Measurements from ENCODE around the gene HUWE1. TPM values are rescaled to one million over a fixed set of nuclear protein-coding genes. Genes with fewer than 3 reads are reported as not detected.

HUWE1 gene
- total and polyA plus RNA-seq, 12 donors: 30.8 to 219 (median 189) TPM

DNA sequence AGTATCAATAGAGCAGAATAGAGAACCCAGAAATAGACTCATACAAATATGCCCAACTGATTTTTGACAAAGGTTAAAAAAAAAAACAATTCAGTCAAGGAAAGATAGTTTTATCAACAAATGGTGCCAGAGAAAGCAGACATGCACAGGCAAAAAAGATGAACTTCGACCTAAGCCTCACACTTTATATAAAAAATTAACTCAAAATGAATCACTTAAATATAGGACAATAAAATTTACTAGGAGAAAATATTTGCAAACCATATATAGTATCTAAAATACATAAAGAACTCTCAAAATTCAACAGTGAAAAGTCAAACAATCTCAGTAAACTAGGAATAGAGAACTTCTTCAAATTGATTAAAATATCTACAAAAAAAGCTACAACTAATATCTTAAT lies 29.7 kb downstream of the HUWE1 start:
- TF ChIP-seq, protein P1, sequence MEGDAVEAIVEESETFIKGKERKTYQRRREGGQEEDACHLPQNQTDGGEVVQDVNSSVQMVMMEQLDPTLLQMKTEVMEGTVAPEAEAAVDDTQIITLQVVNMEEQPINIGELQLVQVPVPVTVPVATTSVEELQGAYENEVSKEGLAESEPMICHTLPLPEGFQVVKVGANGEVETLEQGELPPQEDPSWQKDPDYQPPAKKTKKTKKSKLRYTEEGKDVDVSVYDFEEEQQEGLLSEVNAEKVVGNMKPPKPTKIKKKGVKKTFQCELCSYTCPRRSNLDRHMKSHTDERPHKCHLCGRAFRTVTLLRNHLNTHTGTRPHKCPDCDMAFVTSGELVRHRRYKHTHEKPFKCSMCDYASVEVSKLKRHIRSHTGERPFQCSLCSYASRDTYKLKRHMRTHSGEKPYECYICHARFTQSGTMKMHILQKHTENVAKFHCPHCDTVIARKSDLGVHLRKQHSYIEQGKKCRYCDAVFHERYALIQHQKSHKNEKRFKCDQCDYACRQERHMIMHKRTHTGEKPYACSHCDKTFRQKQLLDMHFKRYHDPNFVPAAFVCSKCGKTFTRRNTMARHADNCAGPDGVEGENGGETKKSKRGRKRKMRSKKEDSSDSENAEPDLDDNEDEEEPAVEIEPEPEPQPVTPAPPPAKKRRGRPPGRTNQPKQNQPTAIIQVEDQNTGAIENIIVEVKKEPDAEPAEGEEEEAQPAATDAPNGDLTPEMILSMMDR (IDR thresholded peaks at IDR 0.05): no peak
- WGBS, 2 donors: 86 to 92% methylated on average over 1 of the region's 1 CpG
- H3K4me1 ChIP-seq: peaks cover 0 to 35% (median 10%) of the 10 kb centered on the region in 9 donors
- intact Hi-C loops (cut with DNase I): no loop called here
- no peak overlapping the region for H3K27ac ChIP-seq
- H3K9me3 ChIP-seq: no peaks in the 10 kb centered on the region
- peaks cover 0 to 39% (median 0%) of the 10 kb centered on the region in 9 donors for H3K36me3 ChIP-seq
- ATAC-seq (no peak), DNase-seq (no peak)
- H3K4me3 ChIP-seq: no peak overlapping the region
- peaks cover 0 to 22% (median 0%) of the 10 kb centered on the region in 7 donors for H3K27me3 ChIP-seq

GRCh38 chrX:53654376-53654775 lies 32.1 kb downstream of the HUWE1 start:
- Histone ChIP-seq H3K9me3 (no peaks in the 10 kb centered on the region), H3K4me3 (no peak overlapping the region), H3K27ac (no peak overlapping the region), H3K4me1 (peaks cover 0 to 22% (median 10%) of the 10 kb centered on the region in 9 donors), H3K27me3 (peaks cover 0 to 36% (median 0%) of the 10 kb centered on the region in 7 donors), H3K36me3 (peaks cover 0 to 47% (median 0%) of the 10 kb centered on the region in 9 donors)
- DNase-seq (no peak), ATAC-seq (no peak)
- intact Hi-C loops (cut with DNase I): no loop called here
- WGBS, 2 donors: 62 to 68% methylated on average over 3 of the region's 3 CpGs
- TF ChIP-seq, protein P1 (IDR thresholded peaks at IDR 0.05): no peak

GRCh38 chrX:53644751-53645150 lies 41.8 kb downstream of the HUWE1 start:
- peaks cover 0 to 21% (median 0%) of the 10 kb centered on the region in 7 donors for H3K27me3 ChIP-seq
- no peaks in the 10 kb centered on the region for H3K9me3 ChIP-seq
- H3K4me1 ChIP-seq: no peaks in the 10 kb centered on the region
- no peak overlapping the region for H3K27ac ChIP-seq
- WGBS, 2 donors: 87 to 95% methylated on average over 3 of the region's 3 CpGs
- H3K36me3 ChIP-seq: peaks cover 0 to 100% (median 35%) of the 10 kb centered on the region in 9 donors
- TF ChIP-seq, protein P1 (IDR thresholded peaks at IDR 0.05): no peak
- no peak overlapping the region for H3K4me3 ChIP-seq
- intact Hi-C loops (cut with DNase I): no loop called here
- ATAC-seq: no peak
- DNase-seq: no peak

DNA sequence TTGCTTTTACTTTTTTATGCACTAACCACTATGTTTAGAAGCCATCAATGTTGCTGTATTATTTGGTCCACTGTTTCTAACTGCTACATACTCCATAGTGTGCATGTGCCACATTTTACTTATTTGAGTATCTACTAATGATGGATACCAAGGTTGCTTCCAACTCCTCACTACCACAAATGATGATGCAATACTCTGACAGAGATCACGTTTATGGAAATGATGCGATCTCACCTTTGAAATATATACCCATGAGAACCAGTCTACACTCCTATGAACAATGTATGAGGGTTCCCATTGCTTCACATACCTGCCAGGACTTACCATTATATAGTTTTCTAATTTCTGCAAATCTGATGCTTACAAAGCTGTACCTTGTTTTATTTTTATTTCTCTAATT lies 44.2 kb downstream of the HUWE1 start:
- no peak for DNase-seq
- intact Hi-C loops (cut with DNase I): no loop called here
- Histone ChIP-seq H3K27ac (no peak overlapping the region), H3K4me1 (no peaks in the 10 kb centered on the region), H3K9me3 (no peaks in the 10 kb centered on the region), H3K4me3 (no peak overlapping the region), H3K27me3 (peaks cover 0 to 28% (median 0%) of the 10 kb centered on the region in 7 donors), H3K36me3 (peaks cover 0 to 99% (median 27%) of the 10 kb centered on the region in 9 donors)
- TF ChIP-seq, protein P1 (IDR thresholded peaks at IDR 0.05): no peak
- ATAC-seq: no peak
- 84 to 85% methylated on average over 2 of the region's 2 CpGs for WGBS, 2 donors

All from heart right ventricle (tissue), 16 donors.